Measurements from ENCODE around the gene GNGT1.

DNA sequence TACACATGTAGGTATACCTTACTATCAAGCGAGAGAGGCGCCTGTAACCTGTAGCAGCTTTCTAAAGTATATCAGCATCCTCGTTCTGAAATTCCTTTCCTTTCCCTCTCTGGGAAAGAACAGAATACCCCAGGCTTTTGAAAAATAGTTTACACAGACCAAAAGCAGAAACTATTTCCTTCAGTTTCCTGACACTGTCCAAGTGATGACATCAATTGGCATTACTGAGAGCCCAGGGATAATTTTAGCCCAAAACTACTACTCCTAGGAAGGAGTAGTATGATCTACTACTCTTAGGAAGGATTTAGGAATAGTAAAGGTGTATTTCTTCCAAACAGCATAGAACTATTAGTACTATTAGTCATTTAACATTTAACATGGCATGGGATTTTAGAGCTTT is 21.2 kb downstream of the GNGT1 start:
- TF ChIP-seq, protein P1, sequence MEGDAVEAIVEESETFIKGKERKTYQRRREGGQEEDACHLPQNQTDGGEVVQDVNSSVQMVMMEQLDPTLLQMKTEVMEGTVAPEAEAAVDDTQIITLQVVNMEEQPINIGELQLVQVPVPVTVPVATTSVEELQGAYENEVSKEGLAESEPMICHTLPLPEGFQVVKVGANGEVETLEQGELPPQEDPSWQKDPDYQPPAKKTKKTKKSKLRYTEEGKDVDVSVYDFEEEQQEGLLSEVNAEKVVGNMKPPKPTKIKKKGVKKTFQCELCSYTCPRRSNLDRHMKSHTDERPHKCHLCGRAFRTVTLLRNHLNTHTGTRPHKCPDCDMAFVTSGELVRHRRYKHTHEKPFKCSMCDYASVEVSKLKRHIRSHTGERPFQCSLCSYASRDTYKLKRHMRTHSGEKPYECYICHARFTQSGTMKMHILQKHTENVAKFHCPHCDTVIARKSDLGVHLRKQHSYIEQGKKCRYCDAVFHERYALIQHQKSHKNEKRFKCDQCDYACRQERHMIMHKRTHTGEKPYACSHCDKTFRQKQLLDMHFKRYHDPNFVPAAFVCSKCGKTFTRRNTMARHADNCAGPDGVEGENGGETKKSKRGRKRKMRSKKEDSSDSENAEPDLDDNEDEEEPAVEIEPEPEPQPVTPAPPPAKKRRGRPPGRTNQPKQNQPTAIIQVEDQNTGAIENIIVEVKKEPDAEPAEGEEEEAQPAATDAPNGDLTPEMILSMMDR (IDR thresholded peaks at IDR 0.05; ENCODE audit: poor library complexity, severe bottlenecking): no peak
- no peak for TF ChIP-seq POLR2AphosphoS5 (IDR thresholded peaks at IDR 0.05)
- TF ChIP-seq EP300 (conservative IDR thresholded peaks at IDR 0.05; ENCODE audit: poor library complexity, severe bottlenecking): no peak
- TF ChIP-seq, protein P2, sequence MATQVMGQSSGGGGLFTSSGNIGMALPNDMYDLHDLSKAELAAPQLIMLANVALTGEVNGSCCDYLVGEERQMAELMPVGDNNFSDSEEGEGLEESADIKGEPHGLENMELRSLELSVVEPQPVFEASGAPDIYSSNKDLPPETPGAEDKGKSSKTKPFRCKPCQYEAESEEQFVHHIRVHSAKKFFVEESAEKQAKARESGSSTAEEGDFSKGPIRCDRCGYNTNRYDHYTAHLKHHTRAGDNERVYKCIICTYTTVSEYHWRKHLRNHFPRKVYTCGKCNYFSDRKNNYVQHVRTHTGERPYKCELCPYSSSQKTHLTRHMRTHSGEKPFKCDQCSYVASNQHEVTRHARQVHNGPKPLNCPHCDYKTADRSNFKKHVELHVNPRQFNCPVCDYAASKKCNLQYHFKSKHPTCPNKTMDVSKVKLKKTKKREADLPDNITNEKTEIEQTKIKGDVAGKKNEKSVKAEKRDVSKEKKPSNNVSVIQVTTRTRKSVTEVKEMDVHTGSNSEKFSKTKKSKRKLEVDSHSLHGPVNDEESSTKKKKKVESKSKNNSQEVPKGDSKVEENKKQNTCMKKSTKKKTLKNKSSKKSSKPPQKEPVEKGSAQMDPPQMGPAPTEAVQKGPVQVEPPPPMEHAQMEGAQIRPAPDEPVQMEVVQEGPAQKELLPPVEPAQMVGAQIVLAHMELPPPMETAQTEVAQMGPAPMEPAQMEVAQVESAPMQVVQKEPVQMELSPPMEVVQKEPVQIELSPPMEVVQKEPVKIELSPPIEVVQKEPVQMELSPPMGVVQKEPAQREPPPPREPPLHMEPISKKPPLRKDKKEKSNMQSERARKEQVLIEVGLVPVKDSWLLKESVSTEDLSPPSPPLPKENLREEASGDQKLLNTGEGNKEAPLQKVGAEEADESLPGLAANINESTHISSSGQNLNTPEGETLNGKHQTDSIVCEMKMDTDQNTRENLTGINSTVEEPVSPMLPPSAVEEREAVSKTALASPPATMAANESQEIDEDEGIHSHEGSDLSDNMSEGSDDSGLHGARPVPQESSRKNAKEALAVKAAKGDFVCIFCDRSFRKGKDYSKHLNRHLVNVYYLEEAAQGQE (IDR thresholded peaks at IDR 0.05; ENCODE audit: borderline replicate concordance): no peak
